T-cell (primary cell): Measurements from ENCODE around the gene CLRN2. TPM values are rescaled to one million over a fixed set of nuclear protein-coding genes. Genes with fewer than 3 reads are reported as not detected.

Experiments used
- ATAC-seq, 4 experiments: fragments of 200-7000 bp in 3 of 4; fragments of 150-1000 bp in 1 of 4; cut with Tn5 transposase; replicated peaks in 1 of 4; 1 replicate in 3 of 4; 2 replicates in 1 of 4; pipeline ENCODE4 v1.10.0; 2021; ENCODE audit warnings: moderate library complexity in 3 of 4, mild to moderate bottlenecking in 2 of 4, moderate number of reproducible peaks in 1 of 4
- CTCF ChIA-PET, 2 donors: fragments of 300-600 bp; sonication (Branson Sonifier 250); formaldehyde crosslinking; loops; one replicate each; lab custom pipeline; 2022; ENCODE audit warnings: antibody characterized with exemption in 2 of 2; lab: Charles Lee
- POLR2A ChIA-PET, 2 donors: fragments of 300-600 bp; sonication (Branson Sonifier 250); formaldehyde crosslinking; loops; one replicate each; lab custom pipeline; 2022; ENCODE audit warnings: antibody characterized with exemption in 2 of 2; lab: Charles Lee
- DNase-seq, 35 experiments: peaks; one replicate each; pipeline versions ENCODE4 v3.0.0 to v3.0.0-alpha.2; 2013 to 2023
- H3K27ac ChIP-seq: one replicate; pipeline ENCODE4 v1.5.1; 2013; ENCODE audit warnings: low read length
- H3K27me3 ChIP-seq, 2 experiments: replicated peaks in 1 of 2; 1 replicate in 1 of 2; 2 replicates in 1 of 2; pipeline versions ENCODE4 v1.6.1 to v1.7.0; 2013; ENCODE audit warnings: low read length in 1 of 2, mixed read lengths in 1 of 2; ENCODE audit not compliant: control insufficient read depth in 2 of 2, insufficient read depth in 2 of 2; ENCODE audit errors: extremely low read depth in 1 of 2
- H3K36me3 ChIP-seq, 2 donors: 1 replicate in 1 of 2; 2 replicates in 1 of 2; pipeline versions ENCODE4 v1.6.1 to v1.7.0; 2013; ENCODE audit warnings: low read length in 1 of 2; ENCODE audit not compliant: control insufficient read depth in 2 of 2, insufficient read depth in 1 of 2; ENCODE audit errors: extremely low read depth in 1 of 2
- H3K4me1 ChIP-seq, 2 experiments: 1 replicate in 1 of 2; 2 replicates in 1 of 2; pipeline versions ENCODE4 v1.6.1 to v1.7.0; 2013; ENCODE audit warnings: low read length in 2 of 2, mixed read lengths in 1 of 2; ENCODE audit not compliant: insufficient read depth in 2 of 2, control insufficient read depth in 1 of 2; ENCODE audit errors: extremely low read depth in 1 of 2
- H3K4me3 ChIP-seq, 2 donors: 1 replicate in 1 of 2; 2 replicates in 1 of 2; pipeline versions ENCODE4 v1.5.1 to v1.7.0; 2013; ENCODE audit warnings: mild to moderate bottlenecking in 2 of 2, low read length in 1 of 2, moderate library complexity in 1 of 2; ENCODE audit not compliant: control insufficient read depth in 1 of 2; ENCODE audit errors: extremely low read depth in 1 of 2
- H3K9me3 ChIP-seq: 2 replicates; pipeline ENCODE4 v1.7.0; 2013
- H3K27ac Mint-ChIP-seq, 2 donors: one replicate each; pipeline ENCODE4 v1.8.0; 2020 to 2021; ENCODE audit warnings: mild to moderate bottlenecking in 2 of 2, mixed read lengths in 2 of 2
- H3K27me3 Mint-ChIP-seq, 2 donors: one replicate each; pipeline ENCODE4 v1.8.0; 2021 to 2022; ENCODE audit warnings: mixed read lengths in 2 of 2
- H3K36me3 Mint-ChIP-seq: one replicate; pipeline ENCODE4 v1.8.0; 2021; ENCODE audit warnings: mixed read lengths
- H3K4me1 Mint-ChIP-seq, 3 donors: one replicate each; pipeline ENCODE4 v1.8.0; 2020 to 2022; ENCODE audit warnings: mixed read lengths in 3 of 3, mild to moderate bottlenecking in 1 of 3
- H3K4me3 Mint-ChIP-seq, 3 donors: one replicate each; pipeline ENCODE4 v1.8.0; 2020 to 2022; ENCODE audit warnings: mild to moderate bottlenecking in 3 of 3, mixed read lengths in 3 of 3, moderate library complexity in 3 of 3
- H3K9me3 Mint-ChIP-seq, 3 donors: one replicate each; pipeline ENCODE4 v1.8.0; 2020 to 2022; ENCODE audit warnings: mixed read lengths in 3 of 3
- WGBS: methylation state at CpG from one replicate; pipeline ENCODE4 v1.1.5; 2013; ENCODE audit warnings: missing lambda C conversion rate; ENCODE audit not compliant: insufficient coverage; 5-methylcytosine and 5-hydroxymethylcytosine counted together
- total RNA-seq, 35 experiments: library from RNA in 6 of 35; stranded (reverse) in 6 of 35; fragments of 120-200 nt in 1 of 35; gene quantifications; one replicate each; pipeline versions ENCODE4 v1.2.1 to v1.2.4 and lab custom pipeline; 2013 to 2026

Gene CLRN2
- total RNA-seq, 5 donors from 2014 or later (not counting 1 experiment from before 2014, with no cell fraction given): not detected

DNA sequence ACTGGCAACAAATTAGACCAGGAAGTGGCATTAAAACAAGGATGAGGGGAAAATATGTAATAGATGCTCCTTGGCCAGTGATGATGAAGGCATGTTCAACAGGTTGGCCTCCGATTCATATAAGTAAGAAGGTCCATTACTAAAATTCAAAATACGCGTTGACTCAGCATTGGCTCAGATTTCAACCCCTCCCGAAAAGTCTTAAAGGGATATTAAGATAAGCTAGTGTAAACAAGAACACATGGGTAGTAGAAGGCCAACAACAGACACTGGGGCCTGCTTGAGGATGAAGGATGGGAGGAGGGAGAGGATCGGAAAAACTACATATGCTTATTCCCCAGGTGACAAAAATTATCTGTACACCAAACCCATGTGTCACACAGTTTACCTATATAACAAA, 42.9 kb downstream of the CLRN2 start:
- WGBS: no CpG with 5 or more reads among the region's 5 CpGs
- CTCF ChIA-PET: no interaction called here

DNA sequence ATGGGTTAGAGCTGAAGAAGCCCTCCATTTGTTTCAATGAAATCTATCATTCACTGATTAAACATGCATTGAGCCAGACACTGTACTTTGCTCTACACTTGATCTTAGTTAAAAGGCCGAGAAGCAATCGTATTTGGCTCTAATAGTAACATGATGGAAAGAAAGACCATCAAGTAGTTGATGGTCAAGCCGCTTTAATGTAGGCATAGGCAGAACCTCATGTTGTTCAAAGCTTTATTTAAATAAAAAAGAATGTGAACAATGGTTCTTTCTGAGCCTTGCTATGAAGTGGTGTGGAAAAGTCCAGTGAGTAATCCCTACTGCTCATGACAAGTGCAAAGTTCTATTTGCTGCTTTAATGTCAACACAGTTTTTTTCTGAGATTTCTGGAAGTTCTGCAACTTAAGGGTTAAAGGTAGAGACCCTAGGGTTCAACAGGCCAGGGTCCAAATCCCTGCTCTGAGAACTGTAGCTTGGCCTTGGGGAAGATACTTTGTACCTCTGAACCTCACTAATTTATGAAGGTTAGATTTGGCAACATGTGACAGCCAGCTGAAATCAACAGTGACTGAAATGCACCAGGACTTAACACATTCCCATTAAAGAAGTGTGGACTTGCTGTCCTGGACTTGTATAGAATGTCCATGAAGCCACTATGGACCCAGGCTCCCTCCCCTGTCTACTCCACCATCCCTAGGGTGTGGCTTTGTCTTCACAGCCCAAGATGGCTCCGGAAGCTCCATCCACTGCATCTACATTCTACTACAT, 44.2 kb downstream of the CLRN2 start:
- H3K27ac ChIP-seq: no peak overlapping the region
- ChIA-PET CTCF (no interaction called here), POLR2A (no interaction called here)
- DNase-seq (no peak), ATAC-seq (no peak)
- no peaks in the 10 kb centered on the region for H3K9me3 Mint-ChIP-seq
- H3K36me3 ChIP-seq: no peaks in the 10 kb centered on the region
- H3K27me3 Mint-ChIP-seq: peaks cover 1 to 7% of the 10 kb centered on the region in 2 donors
- H3K4me3 ChIP-seq: no peak overlapping the region
- H3K4me1 Mint-ChIP-seq: no peaks in the 10 kb centered on the region
- no peaks in the 10 kb centered on the region for H3K36me3 Mint-ChIP-seq
- WGBS: 87% methylated on average over 4 of the region's 4 CpGs
- H3K4me1 ChIP-seq: no peaks in the 10 kb centered on the region
- no peaks in the 10 kb centered on the region for H3K9me3 ChIP-seq
- peaks cover 0 to 6% of the 10 kb centered on the region in 2 experiments for H3K27me3 ChIP-seq
- no peak overlapping the region for H3K27ac Mint-ChIP-seq
- H3K4me3 Mint-ChIP-seq: no peak overlapping the region

More for the DNA sequence above, 42.9 kb downstream of the CLRN2 start:
- no peaks in the 10 kb centered on the region for H3K9me3 ChIP-seq
- H3K4me1 ChIP-seq: no peaks in the 10 kb centered on the region
- Mint-ChIP-seq H3K36me3 (no peaks in the 10 kb centered on the region), H3K9me3 (no peaks in the 10 kb centered on the region), H3K4me3 (no peak overlapping the region), H3K27me3 (peaks cover 1 to 7% of the 10 kb centered on the region in 2 donors), H3K4me1 (no peaks in the 10 kb centered on the region), H3K27ac (no peak overlapping the region)
- ATAC-seq: no peak
- no peak for DNase-seq
- POLR2A ChIA-PET: no interaction called here
- peaks cover 0 to 6% of the 10 kb centered on the region in 2 experiments for H3K27me3 ChIP-seq
- H3K27ac ChIP-seq: no peak overlapping the region
- no peaks in the 10 kb centered on the region for H3K36me3 ChIP-seq
- no peak overlapping the region for H3K4me3 ChIP-seq

DNA sequence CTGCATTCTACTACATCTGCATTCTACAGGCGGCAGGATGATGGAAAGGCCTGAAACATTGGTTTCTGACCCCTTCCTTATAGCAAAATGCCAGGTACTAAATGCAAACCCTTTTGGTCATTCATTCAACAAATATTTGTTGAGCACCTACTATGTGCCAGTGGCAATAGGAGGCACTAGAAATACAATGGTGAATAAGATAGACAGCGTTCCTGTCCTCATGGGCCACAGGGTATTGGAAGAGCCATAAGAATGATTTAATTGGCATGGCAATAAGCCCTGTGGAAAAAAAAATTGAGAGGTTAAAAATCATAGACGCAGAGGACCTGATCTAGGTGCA, 44.7 kb downstream of the CLRN2 start:
- H3K27me3 Mint-ChIP-seq: peaks cover 1 to 6% of the 10 kb centered on the region in 2 donors
- H3K36me3 Mint-ChIP-seq: no peaks in the 10 kb centered on the region
- no peak for DNase-seq
- Histone ChIP-seq H3K36me3 (no peaks in the 10 kb centered on the region), H3K27me3 (peaks cover 0 to 4% of the 10 kb centered on the region in 2 experiments), H3K9me3 (no peaks in the 10 kb centered on the region), H3K4me1 (no peaks in the 10 kb centered on the region), H3K4me3 (no peak overlapping the region), H3K27ac (no peak overlapping the region)
- ChIA-PET POLR2A (no interaction called here), CTCF (no interaction called here)
- H3K9me3 Mint-ChIP-seq: no peaks in the 10 kb centered on the region
- ATAC-seq: no peak
- H3K27ac Mint-ChIP-seq: no peak overlapping the region
- H3K4me1 Mint-ChIP-seq: no peaks in the 10 kb centered on the region
- H3K4me3 Mint-ChIP-seq: no peak overlapping the region
- WGBS: 80% methylated on average over 2 of the region's 3 CpGs

DNA sequence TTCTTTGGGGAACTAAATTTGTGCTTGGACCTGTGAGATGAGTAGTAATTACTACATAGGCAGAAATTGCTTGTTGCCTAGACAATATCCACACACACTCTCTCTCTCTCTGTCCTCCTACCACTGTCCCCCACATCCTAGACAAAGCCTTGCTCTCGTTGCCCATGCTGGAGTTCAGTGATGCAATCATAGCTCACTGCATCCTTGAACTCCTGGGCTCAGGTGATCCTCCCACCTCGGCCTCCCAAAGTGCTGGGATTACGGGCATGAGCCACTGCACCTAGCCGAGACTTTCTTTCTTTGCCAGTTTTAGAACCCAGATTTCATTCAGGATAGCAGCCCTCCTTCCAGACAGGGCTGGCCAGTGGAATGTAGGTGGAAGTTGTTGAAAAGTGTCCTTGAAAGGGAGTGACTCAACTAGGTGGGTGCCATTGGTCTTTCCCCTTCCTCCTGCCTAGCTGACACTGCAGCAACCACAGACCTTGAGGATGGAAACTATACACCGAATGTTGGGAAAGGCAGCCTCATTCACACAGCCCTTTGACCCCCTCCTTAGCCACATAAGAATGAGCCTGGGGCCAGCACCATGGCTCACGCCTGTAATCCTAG, 45.2 kb downstream of the CLRN2 start:
- ATAC-seq (no peak), DNase-seq (no peak)
- Mint-ChIP-seq H3K4me1 (no peaks in the 10 kb centered on the region), H3K36me3 (no peaks in the 10 kb centered on the region), H3K27me3 (peaks cover 1 to 2% of the 10 kb centered on the region in 2 donors), H3K4me3 (no peak overlapping the region), H3K9me3 (no peaks in the 10 kb centered on the region), H3K27ac (no peak overlapping the region)
- Histone ChIP-seq H3K4me1 (no peaks in the 10 kb centered on the region), H3K27ac (no peak overlapping the region), H3K27me3 (peaks cover 0 to 4% of the 10 kb centered on the region in 2 experiments), H3K9me3 (no peaks in the 10 kb centered on the region), H3K36me3 (no peaks in the 10 kb centered on the region), H3K4me3 (no peak overlapping the region)
- POLR2A ChIA-PET: no interaction called here
- 85% methylated on average over 5 of the region's 6 CpGs for whole genome bisulfite sequencing
- CTCF ChIA-PET: interaction anchor here in 1 of 2 donors (0.7 kb wide), 1 partner anchor 78 kb away, joined by 4 read pairs; no protein-coding TSS in a partner anchor

DNA sequence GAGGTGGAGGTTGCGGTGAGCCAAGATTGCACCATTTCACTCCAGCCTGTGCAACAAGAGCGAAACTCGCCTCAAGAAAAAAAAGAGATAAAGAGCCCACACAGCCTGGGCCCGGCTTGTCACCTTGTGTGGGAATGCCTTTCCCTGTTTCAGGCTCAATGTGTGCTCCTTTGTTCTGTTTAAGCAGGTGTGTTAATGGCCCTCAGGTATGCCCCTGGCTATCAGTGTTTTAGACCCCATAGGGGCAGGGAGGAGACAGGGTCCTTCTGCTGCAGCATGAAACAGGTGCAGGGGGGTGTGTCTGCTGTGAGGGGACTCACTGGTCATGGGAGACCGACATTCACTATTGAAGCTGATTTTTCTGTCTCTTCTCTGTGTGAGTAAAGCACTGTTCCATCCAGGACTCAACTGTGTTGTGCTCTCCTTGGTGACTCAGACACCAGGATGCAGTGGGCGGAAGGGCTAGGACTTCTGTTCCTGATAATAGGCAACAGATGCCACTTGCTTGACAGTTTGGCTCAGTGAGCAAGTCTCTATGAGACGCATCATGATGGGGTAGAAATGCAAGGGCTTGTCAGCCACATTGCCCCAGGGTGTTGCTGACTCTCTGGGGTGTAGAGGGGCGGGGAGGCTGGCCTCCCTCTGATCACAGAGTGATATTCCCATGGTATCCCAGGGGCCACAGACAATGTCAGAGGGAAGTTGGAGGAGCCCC, 46.4 kb downstream of the CLRN2 start:
- H3K36me3 Mint-ChIP-seq: no peaks in the 10 kb centered on the region
- H3K9me3 Mint-ChIP-seq: no peaks in the 10 kb centered on the region
- no peak for DNase-seq
- peaks cover 0 to 4% of the 10 kb centered on the region in 2 experiments for H3K27me3 ChIP-seq
- no peak overlapping the region for H3K27ac Mint-ChIP-seq
- ATAC-seq: no peak
- no peak overlapping the region for H3K27ac ChIP-seq
- H3K4me3 ChIP-seq: no peak overlapping the region
- ChIA-PET CTCF (no interaction called here), POLR2A (no interaction called here)
- no peak overlapping the region for H3K4me3 Mint-ChIP-seq
- H3K4me1 ChIP-seq: no peaks in the 10 kb centered on the region
- H3K9me3 ChIP-seq: no peaks in the 10 kb centered on the region
- no peaks in the 10 kb centered on the region for H3K4me1 Mint-ChIP-seq
- WGBS: 96% methylated on average over 8 of the region's 8 CpGs
- no peaks in the 10 kb centered on the region for H3K36me3 ChIP-seq
- H3K27me3 Mint-ChIP-seq: peaks cover 0 to 1% of the 10 kb centered on the region in 2 donors

DNA sequence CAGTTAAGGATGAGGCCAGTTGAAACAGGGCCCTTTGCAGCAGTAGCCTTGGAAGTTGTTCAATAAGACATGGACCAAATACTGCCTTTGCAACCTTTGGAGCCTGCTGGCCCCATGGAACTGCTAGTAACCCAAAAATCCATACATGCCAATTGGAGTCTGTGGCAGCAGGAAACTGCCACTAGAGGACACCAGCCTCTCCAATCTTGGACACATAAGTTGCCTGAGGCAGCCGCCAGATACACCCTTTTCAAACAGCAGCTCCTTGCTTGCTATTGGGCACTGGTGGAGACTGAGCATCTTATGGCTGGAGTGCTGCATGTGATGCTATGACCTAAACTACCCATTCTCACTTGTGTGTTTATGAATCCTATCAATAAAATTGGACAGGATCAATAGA, 47.2 kb downstream of the CLRN2 start:
- no peak overlapping the region for H3K4me3 Mint-ChIP-seq
- no peaks in the 10 kb centered on the region for H3K4me1 Mint-ChIP-seq
- DNase-seq: no peak
- H3K9me3 Mint-ChIP-seq: no peaks in the 10 kb centered on the region
- H3K27me3 Mint-ChIP-seq: peaks cover 0 to 1% of the 10 kb centered on the region in 2 donors
- no peaks in the 10 kb centered on the region for H3K36me3 Mint-ChIP-seq
- Histone ChIP-seq H3K9me3 (no peaks in the 10 kb centered on the region), H3K4me1 (no peaks in the 10 kb centered on the region), H3K4me3 (no peak overlapping the region), H3K27ac (no peak overlapping the region), H3K27me3 (peaks cover 0 to 8% of the 10 kb centered on the region in 2 experiments), H3K36me3 (no peaks in the 10 kb centered on the region)
- CTCF ChIA-PET: no interaction called here
- no CpG with 5 or more reads among the region's 1 CpG for WGBS
- POLR2A ChIA-PET: interaction anchor here in 1 of 2 donors (0.6 kb wide), 1 partner anchor 15 kb away, joined by 3 read pairs; the partner anchor contains the start of gene LAP3
- no peak overlapping the region for H3K27ac Mint-ChIP-seq
- no peak for ATAC-seq
